ENCODE data around the gene LAMC3.
A peak's percentile ranks its signal among the peaks of the same experiment; 100 is the strongest.
"Not testable (repeated sequence)": the region's sequence is repeated elsewhere in the genome, so short reads cannot be mapped to it uniquely, and the experiment has no call there.

Gene LAMC3

DNA sequence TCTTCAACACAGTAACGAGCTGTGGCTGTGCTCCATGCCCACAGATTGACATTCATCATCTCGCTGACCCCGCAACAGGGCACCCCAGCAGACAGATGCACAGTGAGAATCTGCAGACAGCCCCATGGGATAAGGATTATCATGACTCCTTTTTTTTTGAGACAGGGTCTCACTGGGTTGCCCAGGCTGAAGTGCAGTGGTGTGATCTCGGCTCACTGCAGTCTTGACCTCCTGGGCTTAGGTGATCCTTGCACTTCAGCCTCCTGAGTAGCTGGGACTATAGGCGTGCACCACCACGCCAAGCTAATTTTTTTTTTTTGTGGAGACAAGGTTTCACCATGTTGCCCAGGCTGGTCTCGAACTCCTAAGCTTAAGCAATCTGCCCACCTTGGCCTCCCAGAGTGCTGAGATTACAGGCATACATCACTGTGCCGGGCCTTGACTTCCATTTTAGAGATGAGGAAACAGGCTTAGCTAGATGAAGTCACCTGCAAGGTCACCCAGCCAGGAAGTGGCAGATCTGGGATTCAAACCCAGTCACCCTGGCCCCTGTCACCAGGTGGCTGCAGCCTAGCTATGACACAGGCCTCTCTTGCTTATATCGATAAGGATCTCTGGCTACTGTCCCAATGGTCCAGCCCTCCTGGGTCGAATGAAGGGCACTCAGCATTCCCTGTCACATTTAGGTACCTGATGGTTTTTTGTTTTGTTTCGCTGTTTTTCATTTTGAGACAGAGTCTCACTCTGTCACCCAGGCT is 92.4 kb downstream of the LAMC3 start:
- no peak for DNase-seq

DNA sequence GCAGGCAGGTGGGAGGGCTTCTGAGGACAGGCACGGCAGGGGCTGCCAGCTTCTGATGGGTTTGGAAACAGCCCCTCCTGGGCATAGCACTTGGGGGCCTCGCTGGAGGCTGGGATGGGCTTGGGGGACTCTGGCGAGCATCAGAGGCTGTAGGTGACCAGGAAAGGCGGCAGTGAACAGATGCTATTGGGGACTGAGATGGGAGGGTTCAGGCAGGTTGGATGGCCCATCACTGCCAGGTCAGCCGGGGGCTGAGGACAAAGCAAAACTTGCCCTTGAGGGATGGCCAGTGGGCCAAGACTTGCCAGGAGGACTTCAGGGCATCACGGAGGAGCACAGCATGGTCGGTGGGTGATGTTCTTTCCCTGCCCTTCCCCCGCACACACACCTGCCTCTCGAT is 94.0 kb downstream of the LAMC3 start:
- DNase-seq, result no peak

DNA sequence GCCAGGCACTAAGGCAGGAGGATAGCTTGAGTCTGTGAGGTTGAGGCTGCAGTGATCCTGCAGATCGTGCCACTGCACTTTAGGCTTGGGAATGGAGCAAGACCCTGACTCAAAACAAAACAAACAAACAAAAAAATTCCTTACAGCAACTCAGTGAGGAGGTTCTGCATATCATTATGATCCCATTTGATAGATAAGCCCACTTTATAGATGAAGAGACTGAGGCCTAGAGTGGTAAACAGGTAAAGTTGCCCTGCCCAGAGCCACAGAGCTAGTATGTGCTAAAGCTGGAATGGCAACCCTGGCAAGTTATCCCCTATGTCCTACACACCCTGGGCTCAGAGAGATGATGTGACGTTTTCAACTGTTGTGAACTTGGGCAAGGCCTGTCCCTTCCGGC is 94.6 kb downstream of the LAMC3 start:
- no peak for DNase-seq

DNA sequence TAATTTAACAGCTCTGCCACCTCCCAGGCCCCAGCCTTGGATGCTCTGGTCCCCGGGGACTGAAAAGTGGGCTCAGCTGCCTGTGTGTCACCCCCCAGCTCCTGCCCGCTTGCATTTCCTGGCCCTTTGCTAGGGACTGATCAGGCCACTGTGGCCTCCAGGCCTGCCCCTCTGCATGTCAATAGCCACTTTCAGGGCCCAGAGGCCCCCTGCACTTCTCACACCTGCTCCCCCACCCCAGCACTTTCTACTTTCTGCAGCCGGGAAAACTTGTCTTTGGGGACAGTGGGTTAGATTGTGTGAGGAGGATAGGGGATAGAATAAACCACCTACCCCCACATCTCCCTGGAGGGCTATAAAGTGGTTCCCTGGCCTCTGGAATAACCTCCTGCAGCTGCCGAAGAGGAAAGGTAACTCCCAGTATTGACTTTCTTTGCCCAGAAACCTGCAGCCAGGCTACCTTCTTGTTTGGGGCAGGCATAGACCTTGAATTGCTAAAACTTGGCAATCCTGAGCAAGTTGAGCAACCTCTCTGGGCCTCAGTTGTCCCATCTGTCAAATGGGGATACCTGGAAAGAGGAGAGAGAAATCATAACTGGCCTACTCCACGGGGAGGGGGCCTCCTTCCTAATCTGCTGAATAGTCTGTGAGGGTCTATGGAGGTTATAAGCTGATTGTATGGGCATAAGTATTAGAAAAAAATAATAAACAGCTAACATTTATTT is 95.2 kb downstream of the LAMC3 start:
- DNase-seq, result no peak

DNA sequence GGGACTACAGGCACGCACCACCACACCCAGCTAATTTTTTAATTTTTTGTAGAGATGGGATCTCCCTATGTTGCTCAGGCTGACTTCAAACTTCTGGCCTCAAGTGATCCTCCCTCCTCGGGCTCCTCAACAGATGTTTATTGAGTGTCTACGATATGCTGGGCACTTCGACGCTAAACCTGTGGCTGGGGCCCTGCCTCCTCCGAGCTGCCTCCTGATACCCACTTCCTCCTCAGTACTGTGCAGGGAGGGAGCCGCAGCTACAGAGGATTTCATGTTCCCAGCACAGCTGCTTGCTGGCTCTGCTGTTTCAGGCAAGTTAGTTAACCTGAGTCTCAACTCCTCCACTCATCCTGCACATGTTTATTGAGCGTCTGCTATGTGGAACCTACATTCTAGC is 97.0 kb downstream of the LAMC3 start:
- no peak for DNase-seq

DNA sequence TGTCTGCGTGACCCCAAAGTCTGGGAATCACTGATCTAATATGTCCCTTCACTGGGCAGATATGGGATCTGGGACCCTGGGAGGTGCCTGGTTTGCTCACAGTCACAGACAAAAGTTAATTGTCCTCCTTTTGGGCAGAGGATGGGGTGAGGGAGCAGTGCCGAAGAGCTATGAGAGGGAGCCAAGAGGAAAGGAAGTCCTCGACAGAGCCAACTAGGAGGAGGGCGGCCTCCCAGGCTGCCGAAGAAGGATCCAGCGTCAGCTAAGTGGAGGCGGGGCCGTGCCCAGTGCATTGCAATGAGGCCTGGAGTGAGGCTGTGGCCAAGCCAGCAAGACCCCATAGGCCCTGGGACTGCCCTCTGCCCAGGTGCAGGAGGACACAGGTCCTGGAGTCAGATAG is 98.8 kb downstream of the LAMC3 start:
- no peak for DNase-seq

DNA sequence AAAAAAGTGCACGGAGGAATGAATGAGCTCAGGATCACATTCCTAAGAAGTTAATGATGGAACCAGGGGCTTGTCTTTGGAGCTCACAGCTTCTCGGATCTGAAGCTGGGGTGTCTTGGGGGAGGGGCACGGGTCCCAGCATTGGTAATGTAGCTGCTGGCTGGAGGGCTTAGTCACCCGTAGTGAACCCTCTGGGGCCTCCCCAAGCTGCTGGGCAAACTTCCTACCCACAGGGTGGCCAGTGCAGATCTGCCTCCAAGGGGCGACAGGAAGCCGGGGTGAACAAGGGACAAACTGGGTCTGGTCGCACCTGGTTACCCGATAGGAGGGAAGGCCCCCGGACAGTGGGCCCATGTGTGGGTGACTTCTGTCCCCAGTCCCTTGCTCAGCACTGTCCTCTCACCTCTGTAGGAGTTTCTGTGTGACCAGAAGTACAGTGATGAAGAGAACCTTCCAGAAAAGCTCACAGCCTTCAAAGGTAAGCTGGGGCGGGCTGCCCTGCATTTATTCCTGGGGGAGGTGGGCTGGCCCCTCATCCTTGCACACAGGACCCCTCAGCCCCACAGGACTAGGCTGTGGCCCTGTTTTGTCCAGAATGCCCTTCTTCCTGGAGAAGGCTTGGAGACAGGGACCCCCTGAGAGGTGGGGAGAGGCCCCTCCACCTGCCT is 102.3 kb downstream of the LAMC3 start:
- no peak for DNase-seq

DNA sequence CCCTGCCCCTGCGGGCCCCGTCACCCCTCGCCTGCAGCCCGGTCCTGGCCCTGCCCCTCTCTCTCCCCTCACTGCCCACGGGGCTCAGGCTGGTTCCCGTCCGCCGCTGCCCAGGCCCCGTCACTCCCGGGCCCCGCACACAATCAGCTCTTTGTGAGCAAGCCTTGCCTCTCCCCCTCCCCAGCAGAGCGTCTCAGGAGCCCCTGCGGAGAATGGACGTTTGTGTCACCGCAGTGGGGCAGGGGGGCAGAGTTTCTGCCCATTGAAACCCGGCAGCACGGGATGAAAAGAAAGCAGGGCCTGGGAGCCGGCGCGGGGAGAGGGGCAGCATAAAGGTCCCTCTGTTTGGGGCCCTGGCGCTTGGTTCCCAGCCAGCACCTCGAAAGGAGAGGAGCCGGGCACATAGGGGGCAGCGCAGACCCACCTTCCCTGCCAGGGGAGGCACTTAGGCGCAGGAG is 102.9 kb downstream of the LAMC3 start:
- DNase-seq, result no peak

DNA sequence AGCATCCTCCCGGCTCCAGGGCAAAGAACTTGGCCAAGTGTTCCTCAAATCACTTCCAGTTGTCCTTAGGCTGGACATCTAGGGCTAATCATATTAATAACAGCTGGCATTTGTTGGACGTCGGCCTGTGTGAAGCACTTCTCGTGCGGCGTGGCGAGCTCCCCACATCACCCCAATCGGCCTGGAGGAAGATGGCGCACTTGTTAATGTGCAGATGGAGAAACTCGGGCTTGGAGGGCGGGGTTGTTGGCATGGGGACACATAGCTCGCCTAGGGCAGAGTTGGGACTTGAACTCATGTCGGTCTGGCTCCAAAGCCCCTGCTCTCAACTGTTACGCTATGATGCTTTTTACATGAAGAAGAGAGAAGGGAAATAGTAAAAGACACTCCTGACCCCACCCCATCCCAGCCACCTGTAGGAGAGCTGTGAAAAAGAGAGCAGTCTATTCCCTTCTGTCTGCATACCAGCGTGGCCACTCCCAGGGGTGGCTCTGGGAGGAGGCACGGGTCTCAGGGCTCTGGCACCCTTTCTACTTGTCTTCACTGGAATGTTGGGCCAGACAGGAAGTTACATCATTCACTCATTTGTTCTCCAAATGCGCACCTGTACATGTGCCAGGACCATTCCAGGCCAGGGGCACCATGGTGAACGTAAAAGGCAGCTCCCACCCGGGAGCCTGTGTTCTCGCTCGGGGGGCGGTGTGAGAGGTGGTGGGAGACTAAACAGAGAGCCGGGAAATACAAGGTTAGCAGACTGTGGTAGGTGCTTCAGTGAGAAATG is 103.6 kb downstream of the LAMC3 start:
- no peak for DNase-seq

DNA sequence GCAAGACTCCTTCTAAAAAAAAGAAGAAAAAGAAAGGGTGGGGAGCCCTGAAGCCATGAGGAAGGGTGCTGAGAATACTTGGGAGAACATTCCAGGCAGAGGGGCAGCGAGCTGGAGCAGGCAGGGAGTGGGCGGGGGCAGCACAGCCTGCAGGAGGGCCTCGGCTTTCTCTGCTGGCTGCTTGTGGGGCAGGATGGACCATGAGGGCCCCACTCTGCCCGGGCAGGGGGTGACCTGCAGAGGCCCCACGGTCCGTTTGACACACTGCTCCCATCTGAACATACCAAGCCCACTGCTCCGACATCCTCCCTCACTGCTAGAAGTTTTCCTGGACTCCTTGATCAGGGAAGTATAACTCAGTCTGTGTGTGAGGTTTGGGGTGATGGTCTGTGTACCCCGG is 104.7 kb downstream of the LAMC3 start:
- no peak for DNase-seq

DNA sequence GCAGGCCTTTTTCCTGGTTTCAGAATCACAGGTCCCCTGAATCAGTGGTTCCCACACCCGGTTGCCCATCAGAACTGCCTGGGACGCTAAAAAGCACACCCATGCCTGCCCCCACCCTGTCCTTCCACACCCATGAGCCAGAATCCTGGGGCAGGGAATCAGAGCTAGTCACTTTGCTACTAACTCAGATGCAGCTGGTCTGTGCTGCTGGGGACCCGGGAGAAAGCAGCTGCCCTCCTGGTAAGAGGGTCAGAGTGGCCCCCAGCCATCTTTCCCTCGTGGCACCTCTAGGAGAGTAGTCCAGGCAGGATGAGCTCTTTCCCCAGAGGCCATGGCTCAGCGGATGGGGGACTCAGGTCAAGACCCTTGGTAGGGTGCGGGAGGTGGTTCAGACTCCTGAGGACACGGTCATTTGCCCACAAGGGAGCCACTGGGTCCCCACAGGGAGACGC is 105.1 kb downstream of the LAMC3 start:
- no peak for DNase-seq

DNA sequence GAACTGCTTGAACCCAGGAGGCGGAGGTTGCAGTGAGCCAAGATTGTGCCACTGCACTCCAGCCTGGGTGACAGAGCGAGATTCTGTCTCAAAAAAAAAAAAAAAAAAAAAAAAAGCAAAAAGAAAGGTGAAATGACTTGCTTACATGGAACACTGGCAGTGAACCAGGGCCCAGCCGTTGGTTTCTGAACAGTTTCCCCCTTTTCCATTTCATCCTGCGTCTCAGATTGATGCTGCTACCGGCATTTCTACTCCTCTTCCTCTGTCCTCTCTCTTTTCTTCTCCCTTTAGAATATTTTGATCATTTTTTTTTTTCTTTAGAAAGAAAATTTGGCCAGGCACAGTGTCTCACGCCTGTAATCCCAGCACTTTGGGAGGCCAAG is 106.4 kb downstream of the LAMC3 start:
- DNase-seq, result not testable (repeated sequence)

DNA sequence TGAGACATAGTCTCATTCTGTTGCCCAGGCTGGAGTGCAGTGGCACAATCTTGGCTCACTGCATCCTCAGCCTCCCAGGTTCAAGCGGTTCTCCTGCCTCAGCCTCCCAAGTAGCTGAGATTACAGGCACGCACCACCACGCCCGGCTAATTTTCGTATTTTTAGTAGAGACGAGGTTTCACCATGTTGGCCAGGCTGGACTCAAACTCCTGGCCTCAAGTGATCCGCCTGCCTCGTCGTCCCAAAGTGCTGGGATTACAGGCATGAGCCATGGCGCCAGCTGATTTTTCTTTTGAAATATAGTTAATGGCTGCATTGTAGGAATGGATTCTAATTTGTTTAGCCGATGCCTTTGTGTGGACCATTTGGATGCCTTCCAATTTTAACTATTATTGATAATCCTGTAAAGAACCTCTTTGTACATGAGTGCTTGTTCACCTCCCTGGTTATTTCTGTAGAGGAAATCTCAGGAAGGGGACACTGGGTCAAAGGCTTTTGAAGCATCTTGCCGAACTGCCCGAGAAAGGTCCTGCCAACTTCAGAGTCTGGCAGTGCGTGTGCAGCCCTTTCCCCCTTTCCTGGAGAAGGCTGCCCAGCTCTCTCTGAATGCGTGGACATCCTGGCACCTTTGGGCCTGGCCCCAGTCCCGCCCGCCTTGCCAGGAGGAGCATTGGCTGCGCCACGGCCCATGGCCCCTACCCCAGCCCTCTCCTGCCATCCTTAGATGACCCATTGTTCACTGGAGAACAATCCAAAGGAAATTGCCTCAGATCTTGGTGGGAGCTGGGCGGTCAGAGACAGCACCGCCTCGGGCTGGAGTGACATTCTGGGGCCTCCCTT is 107.5 kb downstream of the LAMC3 start:
- DNase-seq, result no peak

DNA sequence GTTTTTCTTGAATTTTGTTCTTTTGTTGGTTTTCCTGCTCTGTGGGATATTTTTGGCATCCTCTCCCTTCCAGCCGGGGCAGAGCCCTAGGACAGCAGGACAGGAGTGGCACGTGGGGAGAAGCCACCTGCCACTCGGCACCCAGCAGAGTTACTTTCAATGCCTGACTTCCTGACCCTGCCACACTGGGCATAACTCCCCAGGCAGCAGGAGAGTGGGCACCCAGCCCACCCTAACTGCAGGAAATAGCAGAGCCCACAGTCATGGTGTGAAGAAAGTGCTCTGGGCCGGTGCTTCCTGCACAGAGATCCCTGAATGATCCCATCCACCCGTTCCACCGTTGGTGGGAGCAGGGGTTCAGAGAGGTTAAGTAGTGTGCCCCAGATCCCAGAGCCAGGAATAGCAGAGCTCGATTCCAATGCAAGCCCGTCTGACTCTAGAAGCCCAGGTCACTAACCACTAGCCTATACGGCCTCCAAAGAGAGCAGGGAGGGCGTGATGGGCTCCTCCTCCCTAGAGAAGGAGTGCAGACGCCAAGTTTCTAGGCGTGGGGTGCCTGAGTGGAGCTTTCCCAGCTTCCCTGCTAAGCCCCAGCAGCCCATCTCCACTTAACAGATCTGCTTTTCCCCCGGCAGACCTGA is 108.3 kb downstream of the LAMC3 start:
- no peak for DNase-seq

DNA sequence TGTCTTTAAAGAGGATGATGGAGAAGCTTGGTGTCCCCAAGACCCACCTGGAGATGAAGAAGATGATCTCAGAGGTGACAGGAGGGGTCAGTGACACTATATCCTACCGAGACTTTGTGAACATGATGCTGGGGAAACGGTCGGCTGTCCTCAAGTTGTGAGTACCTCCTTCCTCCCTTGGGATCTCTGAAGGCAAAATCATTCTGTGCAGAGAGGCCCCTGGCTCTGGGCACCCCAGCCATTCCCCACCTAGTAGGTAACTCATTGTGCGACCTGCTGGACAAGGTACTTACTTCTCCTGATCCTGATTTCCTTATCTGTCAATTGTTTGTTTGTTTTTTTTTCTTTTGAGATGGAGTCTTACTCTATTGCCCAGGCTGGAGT is 108.8 kb downstream of the LAMC3 start:
- DNase-seq, result no peak

DNA sequence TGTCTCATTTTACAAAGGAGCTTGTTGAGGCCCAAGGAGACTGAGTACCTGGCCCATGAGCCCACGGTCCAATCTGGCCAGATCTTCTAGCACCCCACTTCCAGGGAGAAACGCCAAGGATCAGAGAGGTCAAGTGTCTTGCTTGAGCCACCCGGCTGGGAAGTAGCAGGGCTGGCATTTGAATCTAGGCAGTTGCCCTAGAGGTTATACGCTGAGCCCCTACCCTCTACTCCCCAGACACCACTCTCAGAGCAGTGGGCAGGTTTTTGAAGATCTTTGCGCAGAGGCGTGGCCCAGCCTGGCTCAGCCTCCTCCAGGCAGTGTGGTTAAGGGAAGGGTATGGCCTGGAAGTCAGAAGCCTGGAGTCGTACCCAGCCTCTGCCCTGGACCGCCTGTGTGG is 110.6 kb downstream of the LAMC3 start:
- no peak for DNase-seq

DNA sequence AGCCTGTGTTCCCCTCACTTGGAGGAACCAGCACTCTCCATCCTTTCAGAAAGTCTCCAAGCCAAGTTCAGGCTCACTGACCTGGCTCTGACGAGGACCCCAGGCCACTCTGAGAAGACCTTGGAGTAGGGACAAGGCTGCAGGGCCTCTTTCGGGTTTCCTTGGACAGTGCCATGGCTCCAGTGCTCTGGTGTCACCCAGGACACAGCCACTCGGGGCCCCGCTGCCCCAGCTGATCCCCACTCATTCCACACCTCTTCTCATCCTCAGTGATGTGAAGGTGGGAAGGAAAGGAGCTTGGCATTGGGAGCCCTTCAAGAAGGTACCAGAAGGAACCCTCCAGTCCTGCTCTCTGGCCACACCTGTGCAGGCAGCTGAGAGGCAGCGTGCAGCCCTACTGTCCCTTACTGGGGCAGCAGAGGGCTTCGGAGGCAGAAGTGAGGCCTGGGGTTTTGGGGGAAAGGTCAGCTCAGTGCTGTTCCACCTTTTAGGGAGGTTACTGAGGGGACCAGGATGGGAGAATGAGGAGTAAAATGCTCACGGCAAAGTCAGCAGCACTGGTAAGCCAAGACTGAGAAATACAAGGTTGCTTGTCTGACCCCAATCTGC is 111.8 kb downstream of the LAMC3 start:
- DNase-seq, result no peak

DNA sequence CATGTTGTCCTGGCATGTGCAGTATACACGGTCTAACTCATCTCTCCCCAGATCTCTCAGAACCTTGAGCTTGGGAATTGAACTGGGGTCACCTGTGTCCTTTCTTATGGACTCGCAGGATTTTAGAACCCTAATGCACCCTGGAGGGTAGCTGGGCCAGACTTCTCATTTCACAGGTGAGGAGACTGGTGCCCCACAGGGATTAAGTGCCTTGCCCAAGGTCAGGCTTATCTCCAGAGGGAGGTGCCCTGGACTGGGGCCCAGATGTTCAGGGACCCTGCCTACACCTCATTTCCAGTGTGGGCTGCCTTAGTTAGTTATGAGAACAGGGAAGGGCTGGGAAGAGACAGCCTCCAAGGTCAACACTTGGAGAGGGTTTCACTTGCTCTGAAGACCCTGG is 112.4 kb downstream of the LAMC3 start:
- no peak for DNase-seq

DNA sequence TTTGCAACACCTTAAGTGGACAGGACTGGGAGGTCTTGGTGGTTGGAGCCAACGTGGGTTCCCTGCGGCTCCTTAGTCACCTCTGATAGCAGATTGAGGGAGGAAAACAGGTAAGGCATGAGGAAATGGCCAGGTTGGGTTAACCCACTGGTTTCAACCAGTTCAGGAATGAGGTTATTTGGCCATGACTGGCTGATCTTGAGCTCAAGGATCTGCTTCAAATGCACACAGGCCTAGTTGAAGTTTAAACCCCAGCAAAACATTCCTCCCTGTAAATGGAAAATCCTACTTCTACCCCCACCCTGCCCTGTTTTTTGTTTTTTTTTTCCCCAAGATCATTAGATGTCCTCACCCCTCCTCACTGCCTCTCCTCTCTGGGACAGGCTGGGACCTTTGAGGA is 113.2 kb downstream of the LAMC3 start:
- DNase-seq, result no peak

DNA sequence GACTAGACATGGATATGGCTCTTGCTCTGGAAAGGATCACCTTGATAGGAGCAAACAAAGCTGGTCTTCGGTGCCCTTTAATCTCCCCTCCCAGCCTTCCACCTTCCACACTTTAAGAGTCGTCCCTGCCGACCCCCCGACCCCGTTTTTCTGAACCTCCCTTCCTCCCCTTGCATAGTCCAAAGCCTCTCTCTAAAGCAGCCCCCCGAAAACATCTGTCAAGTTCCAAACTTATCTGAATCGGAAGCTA is 116.0 kb downstream of the LAMC3 start:
- no peak for DNase-seq

DNA sequence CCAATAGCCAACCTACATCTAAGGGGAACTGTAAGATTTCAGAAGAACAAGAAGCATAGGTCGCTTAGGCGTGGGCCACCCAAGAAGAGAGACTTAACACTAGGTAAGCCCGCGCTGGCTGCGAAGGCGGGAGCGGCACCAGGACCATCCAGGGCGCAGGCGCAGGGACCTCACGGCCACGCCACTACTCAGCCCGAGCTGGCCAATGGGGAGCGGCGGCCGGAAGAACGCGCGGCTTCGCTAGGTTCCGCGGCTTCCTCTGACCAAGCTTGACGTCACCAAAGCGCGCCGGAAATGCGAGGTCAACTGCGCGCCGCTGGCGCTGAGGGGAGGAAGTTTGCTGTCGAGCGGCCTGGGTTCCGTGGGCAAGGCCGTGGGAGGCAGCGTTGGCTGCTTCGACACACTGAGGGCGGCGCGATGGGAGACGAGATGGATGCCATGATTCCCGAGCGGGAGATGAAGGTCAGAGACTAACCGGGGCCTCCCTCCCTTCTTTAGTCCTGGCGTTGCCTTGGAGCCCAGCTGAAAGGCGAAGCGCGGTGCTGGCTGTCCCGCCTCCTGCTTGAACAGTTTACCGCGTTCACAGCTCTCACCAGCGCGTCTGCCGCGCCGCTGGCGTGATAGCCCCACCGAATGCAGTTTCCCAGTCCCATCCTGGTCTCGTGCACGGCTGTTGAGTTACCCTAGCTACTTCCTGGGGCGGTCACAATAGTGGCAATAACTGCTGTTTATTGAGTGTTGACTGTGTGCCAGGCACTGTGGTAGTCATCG is 116.5 kb downstream of the LAMC3 start, which contains the start of gene NUP214:
Gene NUP214, plus strand, starts transcription at position 299 of the 771 bp plus-strand sequence. Its CDS starts 119 bp downstream, at position 418.
- DNase-seq, result peak; percentile 98

Data from CD4-positive, alpha-beta T cell treated with Interferon gamma for 1 hour (primary cell).